Right renal pelvis (tissue), 4 donors: Measurements from ENCODE around the gene NCOR2. TPM values are rescaled to one million over a fixed set of nuclear protein-coding genes. Genes with fewer than 3 reads are reported as not detected.

ENCODE experiments used
- DNase-seq, 4 donors: peaks; one replicate each; pipeline ENCODE4 v3.0.0-alpha.2; 2013; ENCODE audit warnings: low read depth in 4 of 4, low spot score in 3 of 4, missing footprints in 1 of 4
- polyA plus RNA-seq, 4 donors: library from polyadenylated mRNA; unstranded; fragments of 120-200 nt; gene quantifications; one replicate each; pipeline ENCODE4 v1.2.1, GENCODE V29; 2013; ENCODE audit not compliant: insufficient read length in 4 of 4

The NCOR2 gene
- polyA plus RNA-seq, 4 donors: 67.8 to 97.3 (median 73.0) TPM

DNA sequence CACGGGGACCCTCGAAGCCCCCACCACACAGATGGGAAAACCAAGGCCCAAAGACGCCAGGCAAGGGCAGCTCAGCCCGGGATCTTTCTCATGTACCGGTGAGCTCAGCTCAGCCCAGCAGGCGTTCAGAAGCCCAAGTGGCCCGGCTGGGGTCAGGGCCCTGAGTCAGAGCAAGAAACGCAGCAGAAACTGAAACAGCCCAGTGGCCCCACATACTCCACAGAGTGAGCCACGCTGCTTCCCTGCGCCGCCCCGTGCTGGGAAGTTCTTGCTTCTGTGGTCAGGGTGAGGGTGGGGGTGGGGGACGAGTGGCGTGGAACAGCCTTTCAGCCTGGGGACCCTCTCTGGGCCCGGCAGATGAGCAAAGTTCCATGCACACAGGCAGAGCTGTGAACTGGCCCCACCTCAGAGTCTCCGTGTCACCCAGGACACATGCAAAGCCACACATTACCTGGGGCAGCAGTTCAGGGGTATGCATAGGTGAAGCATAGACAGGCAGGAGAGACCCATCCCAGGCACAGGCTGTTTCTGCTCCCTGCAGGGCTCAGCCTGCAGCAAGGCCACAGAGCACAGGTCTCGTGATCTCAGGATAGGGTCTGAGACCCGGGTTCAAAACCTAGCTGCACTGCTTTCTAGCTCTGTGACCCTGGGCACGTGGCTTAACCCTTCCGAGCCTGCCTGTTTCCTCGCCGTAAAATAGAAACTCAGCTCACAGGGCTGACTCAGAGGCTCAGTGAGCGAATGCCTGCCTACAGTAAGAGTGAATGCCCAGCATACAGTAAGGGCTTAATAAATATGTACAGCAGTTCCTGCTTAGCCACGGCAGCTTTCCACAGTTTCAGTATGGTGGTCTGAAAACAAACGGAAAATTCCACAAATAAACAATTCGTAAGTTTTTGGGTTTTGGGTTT lies 21.6 kb downstream of the NCOR2 start:
- DNase-seq: no peak

DNA sequence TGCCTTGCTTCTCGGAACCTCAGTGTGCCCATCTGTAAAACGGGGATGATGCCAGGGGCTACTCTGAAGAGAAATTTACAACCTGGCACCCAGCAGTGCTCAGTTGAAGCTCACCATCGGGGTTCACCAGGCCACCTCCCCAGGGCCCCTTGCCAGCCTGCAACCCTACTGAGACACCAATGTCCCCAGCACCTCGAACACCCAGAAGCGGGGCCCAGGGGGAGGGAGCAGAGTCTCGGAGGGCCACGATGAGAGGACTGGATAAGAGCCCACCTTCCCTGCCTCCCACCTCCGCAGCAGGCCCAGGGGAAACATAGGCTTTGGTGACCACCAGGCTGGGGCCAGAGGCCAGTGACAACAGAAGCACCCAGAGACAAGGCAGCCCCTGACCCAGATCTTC lies 22.4 kb downstream of the NCOR2 start:
- no peak for DNase-seq

DNA sequence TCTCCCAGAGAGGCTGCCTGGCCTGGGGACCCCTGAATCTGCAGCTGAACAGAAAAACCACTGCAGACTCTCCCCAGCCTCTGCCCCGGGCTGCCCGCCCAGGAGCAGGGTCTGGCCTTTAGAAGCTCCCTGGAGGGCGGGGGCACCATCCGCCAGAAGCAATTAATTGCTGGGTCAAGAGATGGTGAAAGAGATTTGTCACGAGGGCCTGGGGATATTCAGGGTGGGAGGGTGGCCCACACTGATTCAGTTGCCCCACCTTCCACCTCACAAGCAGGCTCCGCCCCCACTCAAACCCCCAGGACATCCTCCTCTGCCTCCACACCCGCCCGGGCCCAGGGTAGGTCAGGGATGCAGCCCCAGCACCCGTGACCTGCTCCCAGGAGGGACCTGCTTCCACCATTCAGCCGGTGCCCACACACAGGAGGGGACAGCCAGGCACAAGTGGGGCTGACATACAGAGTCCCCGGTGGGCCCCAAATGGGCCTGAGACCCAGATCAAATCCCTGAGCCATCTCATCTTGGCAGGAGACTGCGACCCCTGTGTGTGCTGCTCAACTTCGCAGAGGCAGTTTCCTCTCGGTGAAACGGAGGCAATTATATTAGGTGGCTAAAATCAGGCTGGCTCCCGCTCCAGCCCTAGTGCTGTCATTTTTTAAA lies 23.0 kb downstream of the NCOR2 start:
- no peak for DNase-seq

DNA sequence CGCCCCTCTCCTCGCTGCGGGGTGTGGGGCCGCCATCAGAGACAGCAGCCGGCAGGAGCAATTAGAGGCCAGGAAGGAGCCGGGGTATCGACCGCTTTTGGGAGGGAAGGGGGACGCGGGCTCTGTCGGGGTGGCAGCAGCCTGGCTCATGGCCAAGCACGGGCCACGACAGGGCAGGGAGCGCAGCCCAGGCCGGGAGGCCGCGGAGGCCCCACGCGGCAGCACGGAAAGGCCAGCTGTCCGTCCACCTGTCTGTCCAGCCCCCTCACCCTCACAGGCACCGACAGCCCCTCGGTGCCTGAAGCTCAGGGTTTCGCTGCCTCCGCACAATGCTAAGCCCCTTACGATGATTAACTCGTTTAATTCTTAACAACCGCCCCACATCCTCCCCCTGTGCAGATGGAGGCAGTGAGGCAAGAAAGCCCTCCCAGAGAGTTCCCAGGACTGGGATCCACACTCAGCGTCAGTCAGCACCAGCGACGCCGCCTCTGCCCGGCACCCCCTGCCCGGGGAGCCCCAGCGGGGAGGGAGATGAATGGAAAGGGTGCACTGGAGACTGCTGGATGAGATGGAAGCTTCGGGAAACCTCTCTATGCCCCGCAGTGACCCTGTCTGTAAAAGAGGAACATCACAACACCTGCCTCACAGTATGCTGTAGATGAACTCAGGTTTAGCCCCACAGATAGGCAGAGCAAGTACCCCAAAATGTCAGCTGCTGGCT lies 23.7 kb downstream of the NCOR2 start:
- no peak for DNase-seq

DNA sequence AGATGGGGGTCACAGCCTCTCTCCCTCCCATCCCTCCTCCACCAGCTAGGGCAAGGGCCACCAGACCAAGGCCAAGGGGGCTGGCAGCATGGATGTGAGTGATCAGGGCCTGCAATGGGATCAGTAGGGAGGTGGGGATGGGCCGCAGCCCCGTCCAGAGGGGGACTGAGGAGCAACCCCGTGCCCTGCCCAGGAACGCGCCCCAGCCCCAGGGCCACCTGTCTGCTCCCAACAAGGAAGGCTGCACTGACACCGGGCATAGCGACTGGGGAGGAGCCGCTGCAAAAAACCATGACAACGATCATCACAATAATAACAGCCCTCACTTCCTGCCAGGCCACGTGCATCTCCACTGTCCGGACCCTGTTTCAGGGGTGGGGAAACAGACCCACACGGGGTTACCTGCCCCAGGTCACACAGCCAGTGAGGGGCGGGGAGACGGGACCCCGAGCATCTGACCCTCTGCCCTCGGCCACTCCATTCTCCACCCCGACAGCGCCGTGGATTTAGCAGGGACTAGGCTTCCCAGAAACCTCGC lies 24.3 kb downstream of the NCOR2 start:
- DNase-seq: no peak

DNA sequence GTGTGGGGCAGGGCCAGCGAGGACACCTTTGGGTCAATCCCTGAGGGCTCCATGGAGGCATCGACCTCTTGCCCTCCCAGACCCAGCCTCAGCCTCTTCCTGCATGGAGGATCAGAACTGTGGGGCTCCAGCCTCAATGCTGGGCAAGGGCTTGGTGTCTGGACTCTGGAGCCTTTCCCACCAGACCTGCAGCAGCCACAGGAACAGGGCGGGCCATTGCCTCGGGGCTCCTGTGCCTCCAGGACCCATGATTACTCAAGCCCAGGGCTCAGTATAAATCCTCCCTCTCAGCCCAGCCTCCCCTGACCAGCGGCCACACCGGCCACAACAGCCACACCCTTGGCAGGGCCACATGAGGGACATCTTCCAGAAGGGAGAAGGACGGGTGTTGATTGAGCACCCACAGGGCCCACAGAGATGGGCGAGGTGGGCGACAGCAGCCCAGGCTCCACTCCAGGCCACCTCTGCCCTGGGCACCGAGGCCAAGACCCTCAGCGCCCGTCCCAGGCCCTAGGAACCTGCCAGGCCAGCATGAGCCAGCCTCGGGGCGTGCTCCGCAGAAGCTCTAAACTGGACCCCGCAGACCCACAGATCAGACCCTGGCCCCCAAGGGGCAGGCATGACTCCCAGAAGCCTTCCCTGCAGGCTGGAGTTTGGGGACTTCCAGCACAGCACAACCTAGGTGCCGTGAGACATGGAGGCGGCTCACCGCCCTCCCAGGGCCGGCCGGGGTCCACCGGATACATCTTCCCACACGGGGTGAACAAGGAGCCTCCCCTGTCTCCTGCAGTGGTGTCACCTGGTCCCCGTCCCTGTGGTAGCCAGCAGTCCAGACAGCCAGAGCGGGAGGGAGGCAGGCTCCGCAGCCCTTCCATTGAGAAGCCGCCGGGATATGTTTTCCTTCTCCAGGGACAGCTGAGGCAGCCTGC lies 25.1 kb downstream of the NCOR2 start:
- no peak for DNase-seq

DNA sequence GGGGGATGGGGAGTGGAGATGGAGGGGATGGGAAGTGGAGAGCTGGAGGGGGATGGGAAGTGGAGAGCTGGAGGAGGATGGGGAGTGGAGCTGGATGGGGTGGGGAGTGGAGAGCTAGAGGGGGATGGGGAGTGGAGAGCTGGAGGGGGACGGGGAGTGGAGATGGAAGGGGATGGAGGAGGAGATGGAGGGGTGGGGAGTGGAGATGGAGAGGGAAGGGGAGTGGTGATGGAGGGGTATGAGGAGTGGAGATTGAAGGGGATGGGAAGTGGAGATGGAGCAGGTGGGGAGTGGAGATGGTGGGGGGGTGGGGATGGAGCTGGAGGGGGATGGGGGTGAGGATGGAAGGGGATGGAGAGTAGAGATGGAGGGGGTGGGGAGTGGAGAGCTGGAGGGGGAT lies 26.1 kb downstream of the NCOR2 start:
- no peak for DNase-seq

DNA sequence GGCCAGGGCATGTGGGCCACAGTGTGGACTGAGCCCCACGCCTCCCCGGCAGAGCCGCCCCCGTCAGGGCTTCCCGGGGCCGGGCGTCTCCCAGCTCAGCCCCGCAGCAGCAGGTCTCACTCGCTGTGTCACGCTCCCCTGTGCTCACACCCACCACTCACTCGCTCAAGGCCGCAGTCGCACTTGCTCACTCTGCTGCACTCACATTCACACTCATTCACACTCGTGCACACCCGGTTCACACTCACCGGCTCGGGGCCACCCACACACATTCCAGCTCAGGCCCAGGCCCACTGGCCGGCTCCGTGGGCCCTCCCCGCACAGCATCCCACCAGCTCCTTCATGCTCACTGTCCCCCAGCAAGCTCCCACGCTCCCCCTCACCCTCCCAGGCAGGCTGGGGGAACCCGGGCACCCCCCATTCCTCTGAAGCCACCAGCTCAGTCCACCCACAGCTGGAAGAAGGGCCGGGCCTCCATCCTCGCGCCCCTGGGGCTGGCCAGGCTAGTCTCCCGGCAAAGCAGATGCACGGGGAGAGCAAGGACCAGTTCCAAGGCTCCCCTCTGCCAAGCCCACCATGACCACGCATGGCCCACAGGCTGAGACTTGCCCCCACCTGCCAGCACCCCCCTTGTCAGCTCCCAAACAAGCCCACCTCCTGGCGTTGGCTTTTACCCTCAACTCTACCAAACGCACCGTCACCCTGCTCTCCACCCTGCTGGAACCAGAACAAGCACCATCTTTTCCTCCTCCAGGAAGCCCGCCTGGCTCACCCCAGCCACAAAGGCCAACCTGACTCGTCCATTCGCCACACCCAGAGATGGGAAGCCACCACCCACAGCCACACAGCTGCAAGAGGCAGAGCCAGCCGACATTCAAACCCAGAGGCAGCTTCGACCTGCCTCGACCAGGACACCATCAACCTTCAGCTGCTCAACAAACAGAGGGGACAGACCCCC lies 28.0 kb downstream of the NCOR2 start:
- DNase-seq: no peak

DNA sequence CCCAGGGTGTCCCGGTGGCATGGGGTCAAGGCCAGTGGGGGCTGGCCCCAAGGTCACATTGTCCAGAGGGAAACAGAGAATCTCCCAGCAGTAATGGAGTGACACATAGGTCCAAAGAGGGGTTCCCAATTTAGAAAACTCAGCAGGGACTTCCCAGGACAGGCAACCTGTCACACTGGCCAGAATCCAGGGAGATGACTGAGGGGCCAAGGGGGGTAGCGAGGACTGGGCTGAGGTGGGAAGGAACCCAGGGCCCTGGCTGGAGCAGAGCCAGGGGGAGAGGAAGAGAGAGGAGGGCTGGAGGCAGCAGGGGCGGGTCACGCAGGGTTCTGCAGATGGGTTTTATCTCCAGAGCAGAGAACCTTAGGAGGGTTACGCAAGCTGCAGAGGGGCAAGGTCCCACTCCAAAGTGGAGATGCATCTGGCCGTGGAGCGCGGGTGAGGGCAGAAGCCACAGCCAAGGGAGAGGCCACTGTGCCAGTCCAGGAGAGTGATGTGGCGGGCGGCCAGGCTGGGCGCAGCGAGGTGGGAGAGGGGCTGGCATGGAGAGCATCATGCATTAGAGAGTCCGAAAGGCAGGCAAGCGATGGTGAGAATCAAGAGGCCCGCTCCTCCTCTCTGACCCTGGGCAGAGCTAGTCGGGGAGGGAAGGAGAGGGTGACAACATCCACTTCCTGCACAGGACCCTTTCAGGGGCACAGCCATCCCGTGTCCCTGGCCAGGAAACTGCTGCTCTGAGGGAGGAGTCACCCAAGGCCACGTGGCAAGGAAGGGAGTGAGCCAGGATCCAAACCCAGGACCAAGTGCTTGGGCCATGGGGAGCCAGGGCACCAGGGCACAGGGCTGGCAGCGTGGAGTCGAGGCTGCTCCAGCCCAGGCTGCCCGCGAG lies 29.0 kb downstream of the NCOR2 start:
- DNase-seq: no peak

DNA sequence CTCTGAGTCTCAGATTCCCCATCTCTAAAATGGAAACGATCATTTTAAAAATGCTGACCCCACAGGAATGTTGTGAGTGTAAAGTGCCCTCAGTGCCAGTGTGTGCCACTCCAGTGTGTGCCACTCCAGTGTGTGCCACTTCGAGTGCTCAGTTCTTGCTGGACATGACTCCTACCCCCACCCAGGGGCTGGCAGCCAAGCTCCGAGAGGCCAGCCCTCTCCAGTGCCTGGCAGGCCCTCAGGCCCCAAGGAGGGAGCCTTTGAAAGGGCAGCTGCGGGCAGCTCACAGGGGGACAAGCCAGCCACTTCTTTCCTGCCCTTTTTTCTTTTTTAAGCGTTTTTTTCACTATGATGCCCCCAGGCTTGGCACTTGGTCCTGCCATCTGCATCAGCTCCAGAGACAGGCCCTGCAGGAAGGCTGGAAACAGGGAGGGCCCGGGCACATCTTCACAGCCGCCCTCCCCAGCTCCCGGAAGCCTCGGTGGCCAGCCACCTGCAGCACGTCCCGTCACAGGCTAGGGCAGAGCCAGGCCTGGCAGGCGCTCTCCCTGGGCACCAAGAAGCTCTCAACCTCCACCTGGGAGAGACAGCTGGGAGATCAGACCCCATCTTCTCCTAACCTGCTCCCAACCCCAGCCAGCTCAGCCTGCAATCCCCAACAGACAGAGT lies 29.8 kb downstream of the NCOR2 start:
- no peak for DNase-seq

DNA sequence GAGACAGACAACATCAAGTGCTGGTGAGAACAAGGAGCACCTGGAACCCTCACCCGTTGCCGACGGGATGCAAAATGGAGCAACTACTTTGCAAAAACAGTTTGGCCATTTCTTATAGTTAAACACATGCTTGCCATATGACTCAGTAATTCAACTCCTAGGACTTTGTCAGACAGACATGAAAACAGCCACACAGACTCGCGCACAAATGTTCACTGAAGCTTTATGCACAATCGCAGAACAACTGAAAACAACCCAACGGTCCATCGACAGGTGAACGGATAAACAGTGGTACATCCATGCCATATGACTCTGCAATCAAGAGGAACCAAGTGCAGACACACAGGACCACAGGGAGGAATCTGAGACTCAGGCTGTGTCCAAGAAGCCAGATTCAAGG lies 30.8 kb downstream of the NCOR2 start:
- no peak for DNase-seq

DNA sequence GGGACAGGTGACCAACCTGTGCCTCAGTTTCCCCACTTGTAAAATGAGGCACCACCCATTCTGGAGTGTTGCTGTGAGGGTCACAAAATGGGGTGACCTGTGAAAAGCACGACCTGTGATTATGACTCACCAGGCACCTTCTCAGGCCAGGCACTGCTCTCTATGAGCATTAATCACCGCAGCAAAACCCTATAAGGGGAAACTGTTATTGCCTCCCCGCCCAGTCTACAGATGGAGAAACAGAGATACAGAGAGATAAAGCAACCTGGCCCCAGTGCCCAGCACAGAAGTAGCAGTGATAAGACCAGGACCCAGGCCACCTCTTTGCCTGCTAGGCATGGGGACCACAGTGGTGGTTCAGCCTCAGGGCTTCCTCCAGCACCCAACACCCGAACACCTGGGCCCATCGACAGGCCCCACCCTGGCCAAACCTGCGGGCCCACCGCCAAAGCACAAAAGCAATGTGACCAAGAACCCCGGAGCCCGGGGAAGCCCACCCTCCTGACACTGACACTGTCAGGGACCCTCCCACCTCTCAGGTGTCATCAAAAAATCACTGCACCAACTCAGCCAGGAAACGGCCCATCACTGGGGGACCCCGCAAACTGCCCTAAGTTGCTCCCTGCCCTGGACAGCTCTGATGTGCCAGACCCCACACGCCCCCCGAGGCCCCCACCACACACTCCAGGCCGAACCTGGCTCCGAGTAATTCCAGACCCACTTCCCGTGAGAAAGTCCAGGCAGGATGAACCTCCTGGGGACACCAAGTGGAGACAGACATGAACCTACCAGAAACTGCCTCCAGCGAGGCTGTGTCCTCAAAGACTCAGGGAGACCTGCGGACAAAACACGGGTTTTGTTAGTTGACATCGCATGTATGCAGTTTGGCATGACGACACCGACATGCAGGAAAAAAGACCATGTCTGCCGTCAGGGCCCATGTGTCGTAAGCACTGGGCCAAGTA lies 32.4 kb downstream of the NCOR2 start:
- no peak for DNase-seq

DNA sequence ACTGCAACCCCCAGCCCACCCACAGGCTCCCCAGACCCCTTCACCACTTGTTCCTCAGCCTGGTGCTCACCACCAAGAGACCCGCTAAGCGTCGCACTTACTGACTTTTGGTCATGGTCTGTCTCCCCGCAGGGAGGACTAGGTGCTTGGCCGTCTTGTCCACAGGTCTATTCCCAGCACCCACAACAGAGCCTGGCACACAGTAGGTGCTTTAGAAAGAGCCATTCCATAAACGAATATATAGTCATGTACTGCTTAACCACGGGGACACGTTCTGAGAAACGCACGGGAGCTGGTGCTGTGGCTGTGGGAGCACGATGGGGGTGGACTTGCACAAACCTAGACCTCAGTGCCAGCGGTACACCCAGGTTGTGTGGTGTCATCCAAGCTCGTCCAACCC lies 34.0 kb downstream of the NCOR2 start:
- DNase-seq: no peak

DNA sequence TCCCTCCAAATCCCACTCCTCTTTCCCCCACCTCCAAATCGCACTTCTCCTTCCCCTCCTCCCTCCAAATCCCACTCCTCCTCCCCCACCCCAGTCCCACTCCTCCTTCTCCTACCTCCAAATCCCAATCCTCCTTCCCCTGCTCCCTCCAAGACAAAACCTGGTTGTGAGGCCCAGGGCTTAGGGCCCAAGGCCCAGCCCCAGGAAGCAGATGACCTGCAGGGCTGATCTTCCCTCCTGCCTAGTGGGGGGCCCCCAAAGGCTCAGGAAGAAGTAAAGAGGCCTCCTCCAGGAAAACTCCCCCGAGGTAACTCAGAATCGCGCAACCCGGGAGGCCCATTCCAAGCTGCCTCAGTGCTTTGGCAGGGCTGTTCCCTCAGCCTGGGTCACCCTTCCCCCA lies 34.4 kb downstream of the NCOR2 start:
- DNase-seq: no peak

DNA sequence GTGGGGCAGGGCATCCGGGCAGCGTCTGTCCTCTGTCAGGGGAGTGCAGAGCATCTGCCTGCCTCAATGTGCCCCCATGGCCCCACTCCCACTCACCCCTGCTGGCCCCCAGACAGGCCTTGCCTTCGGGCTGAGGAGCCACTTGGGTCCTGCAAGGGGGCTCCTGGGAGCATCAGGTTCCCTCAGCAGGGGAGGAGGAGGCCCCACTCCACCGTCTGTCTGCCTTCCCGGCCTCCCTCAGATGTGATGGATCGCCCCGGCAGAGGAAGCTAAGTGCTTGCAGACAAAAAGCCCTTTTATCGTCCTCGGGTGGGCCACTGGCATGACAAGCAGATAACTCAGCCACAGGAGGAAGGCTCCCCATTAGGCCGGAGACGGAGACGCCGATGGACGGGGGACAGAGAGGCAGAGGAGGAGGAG lies 35.1 kb downstream of the NCOR2 start:
- no peak for DNase-seq

DNA sequence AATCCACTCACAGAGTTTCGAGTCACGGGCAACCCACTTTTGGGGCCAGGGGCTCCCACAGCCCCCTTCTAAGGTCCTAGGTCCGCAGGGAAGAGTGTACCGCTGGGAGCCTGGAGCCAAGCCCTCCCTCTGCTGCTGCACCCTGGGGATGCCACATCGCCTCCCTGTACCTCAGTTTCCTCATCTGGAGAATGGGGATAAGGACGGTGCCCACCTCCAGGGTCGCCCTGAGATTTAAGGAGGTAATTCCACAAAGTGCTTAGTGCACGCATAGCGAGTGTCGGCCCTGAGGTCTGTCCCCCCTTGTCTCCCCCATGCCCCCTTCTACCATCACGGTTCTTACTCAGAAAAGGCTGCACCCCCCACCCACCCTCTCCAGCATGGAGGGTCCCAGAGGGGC lies 35.5 kb downstream of the NCOR2 start:
- DNase-seq: no peak
